ENCODE data around the gene SOX15. TPM values are rescaled to one million over a fixed set of nuclear protein-coding genes. Genes with fewer than 3 reads are reported as not detected.

Gene SOX15
- total RNA-seq = 162 and 173 TPM in 2 replicates

DNA sequence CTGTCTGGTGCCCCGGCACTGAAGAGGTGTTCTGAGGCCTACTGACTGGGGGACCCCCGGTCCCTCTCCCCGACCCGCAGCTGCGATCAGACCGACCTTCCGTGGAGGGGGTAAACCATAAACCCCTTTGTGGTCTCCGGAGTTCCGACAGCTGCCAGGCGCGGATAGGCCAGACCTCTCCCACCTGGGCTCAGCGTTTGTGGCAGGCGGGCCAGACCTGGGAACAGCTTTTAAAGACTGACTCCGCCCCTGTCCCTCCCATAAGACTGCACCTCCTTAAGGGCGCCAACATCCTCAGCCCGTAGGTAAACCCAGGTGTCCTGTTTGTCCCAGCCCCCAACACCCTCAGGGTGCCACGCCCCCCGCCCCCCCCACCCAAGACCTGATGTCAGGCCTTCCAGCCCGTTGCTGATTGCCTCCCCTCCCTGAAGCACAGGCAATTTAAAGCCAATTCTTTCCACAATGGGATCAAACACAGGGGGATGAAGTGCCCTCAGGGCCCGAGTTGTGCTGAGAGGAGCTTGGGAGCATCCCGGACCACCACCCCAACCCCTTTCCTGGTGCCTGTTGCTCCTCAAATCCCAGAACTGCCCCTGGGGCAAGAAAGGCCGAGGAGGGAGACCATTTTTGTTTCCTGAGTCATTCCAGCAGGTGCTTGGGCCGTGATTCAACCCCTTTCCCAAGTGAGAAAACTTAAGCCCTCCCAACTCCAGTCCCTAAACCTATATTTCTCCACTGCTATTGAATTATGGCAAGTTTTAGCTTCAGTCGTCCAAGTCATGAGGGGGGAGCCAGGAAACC lies at the start of gene SOX15:
Gene SOX15, minus strand, starts transcription at position 204 of the 801 bp plus-strand sequence. CDS start 418 bp downstream, outside the sequence.

DNA sequence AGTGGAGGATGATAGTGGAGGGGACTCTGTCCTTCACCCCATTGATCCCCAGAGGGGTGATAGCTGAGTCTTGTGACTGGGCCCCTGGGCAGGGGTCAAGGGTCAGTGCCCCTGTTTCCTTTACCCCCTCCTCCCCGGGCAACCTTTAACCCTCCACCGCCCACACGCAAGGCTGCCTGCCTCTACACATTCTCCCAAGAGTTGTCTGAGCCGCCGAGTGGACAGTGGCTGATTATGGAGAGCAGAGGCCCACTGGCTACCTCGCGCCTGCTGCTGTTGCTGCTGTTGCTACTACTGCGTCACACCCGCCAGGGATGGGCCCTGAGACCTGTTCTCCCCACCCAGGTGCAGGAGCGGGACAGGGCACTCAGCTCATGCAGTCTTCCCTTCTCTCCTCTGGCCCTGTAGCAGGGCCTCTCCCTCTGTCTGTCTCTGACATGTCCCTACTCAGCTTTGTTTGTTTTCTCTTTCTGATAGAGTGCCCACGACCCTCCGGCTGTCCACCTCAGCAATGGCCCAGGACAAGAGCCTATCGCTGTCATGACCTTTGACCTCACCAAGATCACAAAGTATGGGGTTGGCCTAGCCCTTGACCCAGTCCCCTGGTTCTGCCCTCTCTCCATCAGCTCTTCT lies 40.2 kb upstream of the SOX15 start, which contains the start of gene SHBG:
Gene SHBG, plus strand, starts transcription at position 197 of the 633 bp plus-strand sequence. Its CDS starts 38 bp downstream, at position 235.

DNA sequence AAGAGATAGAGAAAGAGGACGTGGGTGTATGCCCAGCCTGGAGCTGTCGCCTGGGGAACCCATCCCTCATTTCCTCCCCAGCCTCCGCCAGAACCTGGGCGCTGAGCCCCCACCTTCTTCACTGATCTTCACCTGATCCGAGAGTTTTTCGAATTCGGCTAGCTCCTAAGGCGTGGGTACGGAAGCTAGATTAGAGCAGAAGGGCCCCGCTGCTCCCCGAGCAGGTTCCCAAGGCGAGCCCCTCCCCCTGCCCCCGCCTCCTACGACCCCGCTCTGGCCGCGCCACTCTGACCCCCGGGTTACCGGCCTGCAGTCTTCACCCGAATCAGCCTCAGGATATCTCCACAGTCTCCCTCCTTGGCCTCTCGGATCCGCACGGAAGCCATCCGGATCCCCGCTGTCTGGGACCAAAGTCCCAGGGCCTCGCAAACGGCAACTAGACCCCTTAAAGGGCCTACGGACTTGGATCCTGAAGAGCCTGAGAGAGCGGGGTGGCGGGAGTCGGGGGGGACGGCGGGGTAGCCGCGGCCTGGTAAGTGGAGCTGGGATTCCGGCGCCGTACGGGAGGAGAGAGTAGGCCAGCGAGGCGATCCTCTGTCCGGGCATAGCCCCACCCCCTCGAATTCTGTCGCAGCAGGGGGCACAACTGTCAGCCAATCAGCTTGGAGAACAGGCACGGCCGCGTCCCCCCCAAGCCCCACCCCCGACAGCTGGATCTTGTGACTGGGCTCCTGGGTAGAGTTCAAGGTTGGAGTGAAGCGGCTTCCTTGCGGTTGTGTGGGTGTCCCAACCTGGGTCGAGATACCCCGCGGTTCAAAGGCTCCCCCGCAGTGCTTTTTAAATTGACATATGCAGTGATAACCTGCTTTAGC lies 37.6 kb upstream of the SOX15 start, which contains the start of gene SAT2:
Gene SAT2, minus strand, starts transcription at position 572 of the 872 bp plus-strand sequence. Its CDS starts 186 bp downstream, at position 386.

DNA sequence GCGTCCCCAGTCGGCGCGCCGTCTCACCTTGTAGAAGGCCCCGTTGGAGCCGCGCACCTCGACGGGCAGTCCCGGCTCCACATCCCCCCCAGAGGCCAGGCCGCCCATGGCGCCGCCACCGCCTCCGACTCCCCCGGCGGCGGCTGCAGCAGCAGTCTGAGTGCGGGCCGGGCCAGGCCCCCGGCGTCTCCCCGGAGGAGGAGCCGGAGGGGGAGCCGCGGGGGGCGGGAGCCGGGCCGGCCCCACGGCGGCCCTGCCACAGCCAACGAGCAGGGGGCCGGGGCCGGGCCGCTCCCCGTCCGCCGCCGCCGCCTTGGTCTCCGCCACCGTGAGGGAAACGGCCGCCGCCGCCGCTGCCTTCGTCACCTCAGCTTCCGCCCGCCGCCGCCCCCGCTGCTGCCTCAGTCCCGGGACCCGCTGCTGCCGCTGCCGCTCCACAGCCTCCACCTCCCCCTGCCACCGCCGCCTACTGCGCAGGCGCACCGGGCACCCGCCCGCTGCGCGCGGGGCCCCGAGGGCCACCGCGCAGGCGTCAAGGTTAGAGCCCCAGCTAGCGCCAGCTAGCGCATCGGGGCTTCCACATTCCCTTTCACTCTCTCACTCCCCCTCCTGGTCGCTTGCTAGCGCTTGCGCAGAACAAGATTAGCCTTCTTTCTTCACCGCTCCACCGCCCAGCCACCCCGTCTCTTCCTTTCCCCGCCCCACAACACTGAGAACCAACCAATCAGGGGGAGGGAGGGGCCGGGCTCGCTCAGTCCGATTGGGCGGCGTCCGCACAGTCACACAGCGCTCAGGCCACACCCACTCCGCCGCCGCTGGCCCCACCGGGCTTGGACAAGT lies 24.8 kb upstream of the SOX15 start, which contains the start of gene FXR2:
Gene FXR2, minus strand, starts transcription at position 473 of the 840 bp plus-strand sequence. Its CDS starts 365 bp downstream, at position 108.

DNA sequence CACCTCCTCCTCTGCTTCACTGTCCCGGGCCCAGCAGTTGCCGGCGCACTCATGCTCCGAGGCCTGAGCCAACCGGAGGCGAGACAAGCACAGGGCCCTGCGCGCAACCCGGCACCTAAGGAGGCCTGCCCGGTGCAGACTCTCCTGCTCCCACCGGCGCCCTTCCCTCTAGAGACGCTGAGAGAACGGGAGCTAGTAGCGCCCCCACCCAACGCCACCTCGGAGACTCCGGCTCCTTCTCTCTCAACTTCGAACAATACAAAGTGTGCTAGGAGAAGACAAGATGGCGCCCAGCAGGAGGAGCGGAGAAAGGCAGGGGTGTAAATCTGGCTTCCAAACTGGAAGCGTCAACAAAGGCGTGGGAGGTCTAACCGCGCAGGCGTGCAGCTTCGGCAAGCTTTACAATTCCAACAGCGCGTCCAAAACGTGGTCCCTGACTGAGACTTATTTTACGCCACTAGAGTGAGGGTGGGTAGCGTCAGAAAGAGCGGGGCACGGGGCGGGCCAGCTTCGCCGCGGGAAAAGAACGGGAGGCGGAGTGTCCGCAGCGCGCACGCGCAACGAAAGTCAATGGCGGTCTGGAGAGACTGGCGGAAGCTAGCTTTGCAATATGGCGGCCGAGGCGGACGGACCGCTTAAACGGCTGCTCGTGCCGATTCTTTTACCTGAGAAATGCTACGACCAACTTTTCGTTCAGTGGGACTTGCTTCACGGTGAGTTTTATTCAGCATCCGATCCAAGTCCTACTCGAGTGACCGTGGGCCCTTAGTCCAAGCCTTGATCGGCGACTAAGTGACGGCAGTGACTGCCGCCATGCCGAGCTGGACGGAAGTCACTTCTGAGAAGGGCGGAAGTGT lies 6.4 kb downstream of the SOX15 start, which contains the start of gene MPDU1:
Gene MPDU1, plus strand, starts transcription at position 600 of the 857 bp plus-strand sequence. Its CDS starts 11 bp downstream, at position 611.

DNA sequence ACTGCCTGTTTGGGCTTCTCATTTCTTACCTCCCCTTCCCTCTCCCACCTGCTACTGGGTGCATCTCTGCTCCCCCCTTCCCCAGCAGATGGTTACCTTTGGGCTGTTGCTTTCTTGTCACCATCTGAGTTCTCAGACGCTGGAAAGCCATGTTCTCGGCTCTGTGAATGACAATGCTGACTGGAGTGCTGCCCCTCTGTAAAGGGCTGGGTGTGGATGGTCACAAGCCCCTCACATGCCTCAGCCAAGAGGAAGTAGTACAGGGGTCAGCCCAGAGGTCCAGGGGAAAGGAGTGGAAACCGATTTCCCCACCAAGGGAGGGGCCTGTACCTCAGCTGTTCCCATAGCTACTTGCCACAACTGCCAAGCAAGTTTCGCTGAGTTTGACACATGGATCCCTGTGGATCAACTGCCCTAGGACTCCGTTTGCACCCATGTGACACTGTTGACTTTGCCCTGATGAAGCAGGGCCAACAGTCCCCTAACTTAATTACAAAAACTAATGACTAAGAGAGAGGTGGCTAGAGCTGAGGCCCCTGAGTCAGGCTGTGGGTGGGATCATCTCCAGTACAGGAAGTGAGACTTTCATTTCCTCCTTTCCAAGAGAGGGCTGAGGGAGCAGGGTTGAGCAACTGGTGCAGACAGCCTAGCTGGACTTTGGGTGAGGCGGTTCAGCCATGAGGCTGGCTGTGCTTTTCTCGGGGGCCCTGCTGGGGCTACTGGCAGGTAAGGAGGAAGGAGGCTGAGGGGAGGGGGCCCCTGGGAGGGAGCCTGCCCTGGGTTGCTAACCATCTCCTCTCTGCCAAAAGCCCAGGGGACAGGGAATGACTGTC lies 10.7 kb downstream of the SOX15 start, which contains the start of gene CD68:
Gene CD68, plus strand, starts transcription at position 638 of the 833 bp plus-strand sequence. Its CDS starts 40 bp downstream, at position 678.

DNA sequence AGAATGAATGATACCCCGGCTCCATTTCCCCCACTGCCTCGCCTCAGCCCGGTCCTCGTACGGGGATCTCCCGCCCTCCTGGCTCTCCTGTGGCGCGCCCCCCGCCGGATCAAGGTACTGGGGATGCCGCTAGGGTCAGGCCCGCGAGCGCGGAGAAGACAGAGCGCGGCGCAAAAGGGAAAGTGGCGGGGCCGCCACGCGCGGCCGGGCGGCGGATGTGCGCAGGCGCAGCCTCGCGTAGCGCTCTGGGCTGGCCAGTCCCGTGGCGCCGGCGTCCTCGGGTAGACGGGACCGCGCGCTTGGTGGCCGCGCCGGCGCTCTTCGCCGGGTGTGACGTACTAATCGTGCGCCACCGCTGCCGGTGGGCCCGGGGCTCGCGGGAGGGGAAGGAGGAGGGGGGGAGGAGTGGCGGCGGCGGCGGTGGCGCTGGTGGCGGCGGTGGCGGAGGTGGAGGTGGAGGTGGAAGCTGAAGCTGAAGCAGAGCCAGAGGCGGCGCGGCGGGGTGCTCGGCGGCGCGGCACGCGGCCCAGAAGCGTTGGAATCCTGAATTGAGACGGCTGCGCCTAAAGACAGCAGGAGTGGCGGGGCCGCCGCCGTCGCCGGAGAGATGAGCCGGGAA lies 28.2 kb downstream of the SOX15 start, which contains the start of gene SENP3:
Gene SENP3, plus strand, starts transcription at position 331 of the 619 bp plus-strand sequence. CDS start 1,158 bp downstream, outside the sequence.

DNA sequence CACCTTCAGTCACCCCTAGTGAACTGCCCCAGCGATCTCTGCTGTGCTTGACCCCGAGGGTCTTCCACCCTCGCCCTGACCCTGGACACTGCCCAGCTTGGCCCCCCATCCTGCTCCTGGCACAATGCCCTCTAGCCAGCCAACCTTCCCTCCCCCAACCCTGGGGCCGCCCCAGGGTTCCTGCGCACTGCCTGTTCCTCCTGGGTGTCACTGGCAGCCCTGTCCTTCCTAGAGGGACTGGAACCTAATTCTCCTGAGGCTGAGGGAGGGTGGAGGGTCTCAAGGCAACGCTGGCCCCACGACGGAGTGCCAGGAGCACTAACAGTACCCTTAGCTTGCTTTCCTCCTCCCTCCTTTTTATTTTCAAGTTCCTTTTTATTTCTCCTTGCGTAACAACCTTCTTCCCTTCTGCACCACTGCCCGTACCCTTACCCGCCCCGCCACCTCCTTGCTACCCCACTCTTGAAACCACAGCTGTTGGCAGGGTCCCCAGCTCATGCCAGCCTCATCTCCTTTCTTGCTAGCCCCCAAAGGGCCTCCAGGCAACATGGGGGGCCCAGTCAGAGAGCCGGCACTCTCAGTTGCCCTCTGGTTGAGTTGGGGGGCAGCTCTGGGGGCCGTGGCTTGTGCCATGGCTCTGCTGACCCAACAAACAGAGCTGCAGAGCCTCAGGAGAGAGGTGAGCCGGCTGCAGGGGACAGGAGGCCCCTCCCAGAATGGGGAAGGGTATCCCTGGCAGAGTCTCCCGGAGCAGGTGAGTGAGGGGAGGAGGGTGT lies 31.2 kb downstream of the SOX15 start, which contains the start of gene TNFSF13:
Gene TNFSF13, plus strand, starts transcription at position 207 of the 776 bp plus-strand sequence. Its CDS starts 290 bp downstream, at position 497.

DNA sequence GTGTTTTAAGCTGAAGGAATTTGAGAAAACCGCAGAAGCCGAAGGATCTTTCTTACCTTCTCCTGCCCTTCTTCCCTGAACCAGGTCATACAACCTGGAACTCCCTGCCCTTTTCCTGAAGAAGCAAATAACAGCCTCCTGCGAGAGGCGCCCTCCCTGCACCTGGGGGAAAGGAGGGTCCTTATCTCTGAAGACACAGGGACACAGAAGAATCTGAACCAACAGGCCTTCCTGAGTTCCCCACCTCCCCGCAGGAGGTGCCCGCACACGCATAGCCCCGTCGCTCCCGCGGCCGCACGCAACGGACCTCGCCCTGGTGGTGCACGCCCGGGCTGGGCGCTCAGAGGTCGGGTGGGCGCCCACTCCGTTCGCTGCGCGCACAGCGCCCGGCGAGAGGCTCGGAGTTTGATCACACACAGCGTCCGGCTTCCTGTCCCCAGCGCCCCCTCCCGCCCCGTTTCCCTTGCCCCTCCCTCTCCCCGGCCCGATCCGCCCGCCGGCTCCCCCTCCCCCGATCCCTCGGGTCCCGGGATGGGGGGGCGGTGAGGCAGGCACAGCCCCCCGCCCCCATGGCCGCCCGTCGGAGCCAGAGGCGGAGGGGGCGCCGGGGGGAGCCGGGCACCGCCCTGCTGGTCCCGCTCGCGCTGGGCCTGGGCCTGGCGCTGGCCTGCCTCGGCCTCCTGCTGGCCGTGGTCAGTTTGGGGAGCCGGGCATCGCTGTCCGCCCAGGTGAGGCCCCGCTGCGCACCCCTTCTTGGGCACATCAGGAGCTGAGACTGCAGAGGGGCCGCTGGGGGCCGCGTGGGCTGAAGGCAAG lies 41.1 kb downstream of the SOX15 start, which contains the start of gene TNFSF12:
Gene TNFSF12, plus strand, starts transcription at position 474 of the 816 bp plus-strand sequence. Its CDS starts 96 bp downstream, at position 570.

Other genes with a start within 250 kb of the SOX15 start
- gene KCTD11, start 237.9 kb downstream of the SOX15 start, total RNA-seq = 48.4 and 61.1 TPM in 2 replicates
- not detected in 2 replicates for gene TMEM95, start 234.9 kb downstream of the SOX15 start, total RNA-seq
- 13.0 and 15.8 TPM in 2 replicates for gene TNK1, start 209.0 kb downstream of the SOX15 start, total RNA-seq
- 64.6 and 96.0 TPM in 2 replicates for gene PLSCR3, start 195.6 kb downstream of the SOX15 start, total RNA-seq
- gene TMEM256, start 186.0 kb downstream of the SOX15 start, total RNA-seq = 117 and 202 TPM in 2 replicates
- gene NLGN2, start 182.2 kb downstream of the SOX15 start, total RNA-seq = 6.0 and 8.9 TPM in 2 replicates
- gene SPEM1, start 169.8 kb downstream of the SOX15 start, total RNA-seq = not detected in 2 replicates
- not detected in 2 replicates for gene SPEM2, start 164.5 kb downstream of the SOX15 start, total RNA-seq
- gene SPEM3, start 161.2 kb downstream of the SOX15 start, total RNA-seq = not detected in 2 replicates
- gene TMEM102, start 154.7 kb downstream of the SOX15 start, total RNA-seq = 29.6 and 33.5 TPM in 2 replicates
- gene FGF11, start 150.6 kb downstream of the SOX15 start, total RNA-seq = 18.3 and 32.1 TPM in 2 replicates
- 10.9 and 11.0 TPM in 2 replicates for gene CHRNB1, start 145.0 kb downstream of the SOX15 start, total RNA-seq
- 29.5 and 46.1 TPM in 2 replicates for gene ZBTB4, start 110.5 kb downstream of the SOX15 start, total RNA-seq
- gene SLC35G6, start 108.6 kb downstream of the SOX15 start, total RNA-seq = not detected in 2 replicates
- 62.4 and 64.9 TPM in 2 replicates for gene POLR2A, start 105.7 kb downstream of the SOX15 start, total RNA-seq
- 4.2 and 10.8 TPM in 2 replicates for gene TNFSF12, start 41.0 kb downstream of the SOX15 start, total RNA-seq
- gene TNFSF13, start 31.3 kb downstream of the SOX15 start, total RNA-seq = 4.4 and 5.1 TPM in 2 replicates
- gene SENP3, start 28.2 kb downstream of the SOX15 start, total RNA-seq = 44.8 and 62.7 TPM in 2 replicates
- gene CD68, start 10.5 kb downstream of the SOX15 start, total RNA-seq = 14.8 and 21.2 TPM in 2 replicates
- 147 and 153 TPM in 2 replicates for gene MPDU1, start 6.2 kb downstream of the SOX15 start, total RNA-seq
- 39.4 and 49.4 TPM in 2 replicates for gene FXR2, start 24.8 kb upstream of the SOX15 start, total RNA-seq
- gene SAT2, start 37.7 kb upstream of the SOX15 start, total RNA-seq = 25.9 and 36.9 TPM in 2 replicates
- 0.28 and 0.51 TPM in 2 replicates for gene SHBG, start 40.0 kb upstream of the SOX15 start, total RNA-seq
- not detected in 2 replicates for gene ATP1B2, start 60.8 kb upstream of the SOX15 start, total RNA-seq
- gene TP53, start 97.4 kb upstream of the SOX15 start, total RNA-seq = 47.3 and 58.3 TPM in 2 replicates
- 9.3 and 13.6 TPM in 2 replicates for gene WRAP53, start 98.4 kb upstream of the SOX15 start, total RNA-seq
- gene EFNB3, start 115.1 kb upstream of the SOX15 start, total RNA-seq = 2.0 and 2.6 TPM in 2 replicates
- gene DNAH2, start 127.7 kb upstream of the SOX15 start, total RNA-seq = 0.21 and 0.33 TPM in 2 replicates
- 7.7 and 8.0 TPM in 2 replicates for gene KDM6B, start 244.1 kb upstream of the SOX15 start, total RNA-seq

All from airway epithelial cell (primary cell).